K562 (cell line): Measurements from ENCODE around the gene APP.

Experiments
- CTCF ChIP-seq, 3 experiments: IDR thresholded peaks in 2 of 3; conservative IDR thresholded peaks in 1 of 3; 2 replicates each; pipeline ENCODE4 v1.5.1; 2011 to 2012; ENCODE audit warnings: low read length in 3 of 3, mild to moderate bottlenecking in 3 of 3, control low read depth in 2 of 3, improper control_type of control experiment in 1 of 3, inconsistent platforms in 1 of 3, low read depth in 1 of 3, mixed read lengths in 1 of 3, moderate library complexity in 1 of 3; ENCODE audit not compliant: insufficient read depth in 2 of 3
- KDM1A ChIP-seq, 2 experiments: fragments of 450-650 bp; IDR thresholded peaks; 2 replicates each; pipeline ENCODE4 v1.6.1; 2016; ENCODE audit warnings: mild to moderate bottlenecking in 2 of 2
- MAZ ChIP-seq, 2 experiments: fragments of 450-650 bp in 1 of 2; sonication (generic) in 1 of 2; formaldehyde crosslinking; IDR thresholded peaks in 1 of 2; conservative IDR thresholded peaks in 1 of 2; 2 replicates each; pipeline versions ENCODE4 v1.4.0 to v1.5.0; 2020; ENCODE audit warnings: mild to moderate bottlenecking in 1 of 2, missing genetic modification reagents in 1 of 2
- NFIC ChIP-seq: fragments of 450-650 bp; IDR thresholded peaks from 2 replicates; pipeline ENCODE4 v1.6.1; 2017; ENCODE audit warnings: mild to moderate bottlenecking, inconsistent platforms
- POLR2A ChIP-seq: fragments of 450-650 bp; conservative IDR thresholded peaks from 2 replicates; pipeline ENCODE4 v1.6.1; 2016
- SMARCA4 ChIP-seq: fragments of 450-650 bp; IDR thresholded peaks from 2 replicates; pipeline ENCODE4 v1.6.1; 2016
- SNIP1 ChIP-seq: fragments of 450-650 bp; IDR thresholded peaks from 2 replicates; pipeline ENCODE4 v1.7.1; 2017; ENCODE audit warnings: low read depth, mild to moderate bottlenecking
- ZC3H4 ChIP-seq: sonication (generic); formaldehyde crosslinking; IDR thresholded peaks from 2 replicates; pipeline ENCODE4 v1.9.0; 2021; ENCODE audit warnings: missing genetic modification reagents, borderline replicate concordance
- ZFP91 ChIP-seq: sonication (generic); formaldehyde crosslinking; IDR thresholded peaks from 2 replicates; pipeline ENCODE4 v1.8.0; 2022; ENCODE audit warnings: mild to moderate bottlenecking, missing genetic modification reagents

- TF ChIP-seq POLR2A (no peak), SMARCA4 (no peak), SNIP1 (no peak), ZC3H4 (CRISPR knock-in tag) (no peak), ZFP91 (no peak), CTCF (IDR thresholded peaks at IDR 0.05 in 2 of 3, conservative IDR thresholded peaks at IDR 0.05 in 1 of 3; ENCODE audit: insufficient read depth in 2 of 3, low read depth in 1 of 3, low read length in 3 of 3) (no peak), MAZ (CRISPR knock-in tag; conservative IDR thresholded peaks at IDR 0.05 in 1 of 2, IDR thresholded peaks at IDR 0.05 in 1 of 2) (no peak), NFIC (no peak), KDM1A (IDR thresholded peaks at IDR 0.05) (no peak)
Measured at GRCh38 chr21:25964015-25964414, 206.6 kb downstream of the APP start.
